ENCODE measurements around the gene HACD2.

HACD2 gene

GRCh38 chr3:123628996-123629746, 44.3 kb upstream of the HACD2 start:
- Histone ChIP-seq H3K4me3 (ENCODE audit: low read depth in 1 of 2, low read length in 1 of 2) (no peak overlapping the region), H3K9me3 (no peaks in the 10 kb centered on the region), H3K4me1 (ENCODE audit: control insufficient read depth in 1 of 2, insufficient read depth in 1 of 2, low read depth in 1 of 2, low read length in 1 of 2) (no peaks in the 10 kb centered on the region), H3K27me3 (no peaks in the 10 kb centered on the region), H3K27ac (no peak overlapping the region), H3K36me3 (no peaks in the 10 kb centered on the region)
- no peak for TF ChIP-seq CTCF (IDR thresholded peaks at IDR 0.05)

- no peak overlapping the region for H3K27ac ChIP-seq
- no peaks in the 10 kb centered on the region for H3K4me1 ChIP-seq (ENCODE audit: control insufficient read depth in 1 of 2, insufficient read depth in 1 of 2, low read depth in 1 of 2, low read length in 1 of 2)
- H3K9me3 ChIP-seq = no peaks in the 10 kb centered on the region
- no peak for TF ChIP-seq CTCF (IDR thresholded peaks at IDR 0.05)
- H3K4me3 ChIP-seq (ENCODE audit: low read depth in 1 of 2, low read length in 1 of 2) = no peak overlapping the region
- no peaks in the 10 kb centered on the region for H3K27me3 ChIP-seq
- no peaks in the 10 kb centered on the region for H3K36me3 ChIP-seq
Measured at GRCh38 chr3:123627673-123628670, 43.1 kb upstream of the HACD2 start.

- H3K4me3 ChIP-seq (ENCODE audit: low read depth in 1 of 2, low read length in 1 of 2) = no peak overlapping the region
- no peaks in the 10 kb centered on the region for H3K4me1 ChIP-seq (ENCODE audit: control insufficient read depth in 1 of 2, insufficient read depth in 1 of 2, low read depth in 1 of 2, low read length in 1 of 2)
- no peak overlapping the region for H3K27ac ChIP-seq
- TF ChIP-seq CTCF (IDR thresholded peaks at IDR 0.05) = no peak
- no peaks in the 10 kb centered on the region for H3K27me3 ChIP-seq
- no peaks in the 10 kb centered on the region for H3K9me3 ChIP-seq
- H3K36me3 ChIP-seq = no peaks in the 10 kb centered on the region
Measured at GRCh38 chr3:123626881-123627280, 42.0 kb upstream of the HACD2 start.

GRCh38 chr3:123624302-123624701, 39.4 kb upstream of the HACD2 start:
- Histone ChIP-seq H3K4me1 (ENCODE audit: control insufficient read depth in 1 of 2, insufficient read depth in 1 of 2, low read depth in 1 of 2, low read length in 1 of 2) (no peaks in the 10 kb centered on the region), H3K4me3 (ENCODE audit: low read depth in 1 of 2, low read length in 1 of 2) (no peak overlapping the region), H3K36me3 (no peaks in the 10 kb centered on the region), H3K9me3 (no peaks in the 10 kb centered on the region), H3K27me3 (no peaks in the 10 kb centered on the region), H3K27ac (no peak overlapping the region)
- no peak for TF ChIP-seq CTCF (IDR thresholded peaks at IDR 0.05)

GRCh38 chr3:123623346-123623880, 38.6 kb upstream of the HACD2 start:
- TF ChIP-seq CTCF (IDR thresholded peaks at IDR 0.05) = no peak
- no peaks in the 10 kb centered on the region for H3K27me3 ChIP-seq
- H3K9me3 ChIP-seq = no peaks in the 10 kb centered on the region
- H3K4me1 ChIP-seq (ENCODE audit: control insufficient read depth in 1 of 2, insufficient read depth in 1 of 2, low read depth in 1 of 2, low read length in 1 of 2) = peaks cover 7 to 9% of the 10 kb centered on the region in 2 experiments
- H3K36me3 ChIP-seq = no peaks in the 10 kb centered on the region
- H3K4me3 ChIP-seq (ENCODE audit: low read depth in 1 of 2, low read length in 1 of 2) = no peak overlapping the region
- H3K27ac ChIP-seq = no peak overlapping the region

Data from neutrophil (primary cell).